ENCODE data around the gene PACRG. TPM values are rescaled to one million over a fixed set of nuclear protein-coding genes. Genes with fewer than 3 reads are reported as not detected.

The PACRG gene
- total and polyA plus RNA-seq, 10 of the 15 experiments (the other 5 are each of a cell fraction or from before 2014, with no cell fraction given) = not detected

GRCh38 chr6:163239572-163240340 is 512.0 kb downstream of the PACRG start (continued):
- TF ChIP-seq CHD4 (IDR thresholded peaks at IDR 0.05) (no peak), SUPT20H (IDR thresholded peaks at IDR 0.05; ENCODE audit: borderline replicate concordance, control insufficient read depth, low read depth, low read length) (no peak)
- TF ChIP-seq, protein P1, sequence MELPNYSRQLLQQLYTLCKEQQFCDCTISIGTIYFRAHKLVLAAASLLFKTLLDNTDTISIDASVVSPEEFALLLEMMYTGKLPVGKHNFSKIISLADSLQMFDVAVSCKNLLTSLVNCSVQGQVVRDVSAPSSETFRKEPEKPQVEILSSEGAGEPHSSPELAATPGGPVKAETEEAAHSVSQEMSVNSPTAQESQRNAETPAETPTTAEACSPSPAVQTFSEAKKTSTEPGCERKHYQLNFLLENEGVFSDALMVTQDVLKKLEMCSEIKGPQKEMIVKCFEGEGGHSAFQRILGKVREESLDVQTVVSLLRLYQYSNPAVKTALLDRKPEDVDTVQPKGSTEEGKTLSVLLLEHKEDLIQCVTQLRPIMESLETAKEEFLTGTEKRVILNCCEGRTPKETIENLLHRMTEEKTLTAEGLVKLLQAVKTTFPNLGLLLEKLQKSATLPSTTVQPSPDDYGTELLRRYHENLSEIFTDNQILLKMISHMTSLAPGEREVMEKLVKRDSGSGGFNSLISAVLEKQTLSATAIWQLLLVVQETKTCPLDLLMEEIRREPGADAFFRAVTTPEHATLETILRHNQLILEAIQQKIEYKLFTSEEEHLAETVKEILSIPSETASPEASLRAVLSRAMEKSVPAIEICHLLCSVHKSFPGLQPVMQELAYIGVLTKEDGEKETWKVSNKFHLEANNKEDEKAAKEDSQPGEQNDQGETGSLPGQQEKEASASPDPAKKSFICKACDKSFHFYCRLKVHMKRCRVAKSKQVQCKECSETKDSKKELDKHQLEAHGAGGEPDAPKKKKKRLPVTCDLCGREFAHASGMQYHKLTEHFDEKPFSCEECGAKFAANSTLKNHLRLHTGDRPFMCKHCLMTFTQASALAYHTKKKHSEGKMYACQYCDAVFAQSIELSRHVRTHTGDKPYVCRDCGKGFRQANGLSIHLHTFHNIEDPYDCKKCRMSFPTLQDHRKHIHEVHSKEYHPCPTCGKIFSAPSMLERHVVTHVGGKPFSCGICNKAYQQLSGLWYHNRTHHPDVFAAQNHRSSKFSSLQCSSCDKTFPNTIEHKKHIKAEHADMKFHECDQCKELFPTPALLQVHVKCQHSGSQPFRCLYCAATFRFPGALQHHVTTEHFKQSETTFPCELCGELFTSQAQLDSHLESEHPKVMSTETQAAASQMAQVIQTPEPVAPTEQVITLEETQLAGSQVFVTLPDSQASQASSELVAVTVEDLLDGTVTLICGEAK (IDR thresholded peaks at IDR 0.05; ENCODE audit: borderline replicate concordance) = no peak

DNA sequence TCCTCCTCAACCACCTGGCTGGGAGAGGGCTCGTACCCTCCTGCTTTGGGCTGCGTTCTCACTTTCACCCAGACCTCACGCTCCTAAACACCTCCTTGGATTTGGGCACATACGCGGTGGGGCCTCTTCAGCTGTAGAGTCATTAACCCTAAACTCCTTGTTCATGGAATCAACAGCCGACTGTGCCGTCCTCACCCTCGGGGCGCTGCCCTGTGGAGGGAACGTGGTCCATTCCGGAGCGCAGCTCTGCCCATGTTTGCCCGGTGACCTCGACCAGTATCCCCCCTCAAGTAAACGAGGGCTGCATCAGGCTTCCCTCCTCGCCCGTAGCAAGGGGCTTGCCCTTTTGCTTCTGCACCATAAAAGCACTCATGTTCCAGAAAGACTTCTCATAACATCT is 512.8 kb downstream of the PACRG start:
- Histone ChIP-seq H4K20me1 (ENCODE audit: control insufficient read depth, insufficient read depth) (no peaks in the 10 kb centered on the region), H3K4me3 (no peak overlapping the region), H2AFZ (ENCODE audit: control insufficient read depth, low read depth, low read length) (no peak overlapping the region), H3K9ac (ENCODE audit: control insufficient read depth, insufficient read depth, low read length) (no peak overlapping the region), H3K9me3 (replicated peaks; ENCODE audit: control insufficient read depth, insufficient read depth, low read length) (no peaks in the 10 kb centered on the region), H3K27me3 (replicated peaks in 1 of 2; ENCODE audit: control insufficient read depth in 2 of 2, insufficient read depth in 2 of 2, low read length in 1 of 2) (no peaks in the 10 kb centered on the region; a peak in 1 of 4 replicates), H3K4me1 (ENCODE audit: control insufficient read depth, insufficient read depth, low read length) (no peaks in the 10 kb centered on the region), H3K27ac (ENCODE audit: control insufficient read depth, insufficient read depth) (no peak overlapping the region), H3K4me2 (ENCODE audit: control insufficient read depth, insufficient read depth) (no peak overlapping the region), H3K36me3 (ENCODE audit: control insufficient read depth in 2 of 2, insufficient read depth in 2 of 2, low read length in 1 of 2) (no peaks in the 10 kb centered on the region), H3K79me2 (ENCODE audit: control insufficient read depth, insufficient read depth, low read length) (no peaks in the 10 kb centered on the region)
- CTCF ChIA-PET = no interaction called here
- BruUV-seq (replicated peaks) = no TSS peak
- RAD21 ChIA-PET (ENCODE audit: unreplicated experiment) = no interaction called here
- ATAC-seq (no peak), FAIRE-seq (no peak), DNase-seq (ENCODE audit: low read depth, low spot score) (no peak)
- SMC1A ChIA-PET (ENCODE audit: uncharacterized antibody, unreplicated experiment) = no interaction called here
- WGBS (ENCODE audit: insufficient coverage, insufficient replicate concordance, low lambda C conversion rate, missing lambda C conversion rate) = 55% methylated on average over 17 of the region's 17 CpGs
- intact Hi-C loops (cut with micrococcal nuclease; ENCODE audit: unreplicated experiment) = no loop called here
- TF ChIP-seq ATF7 (IDR thresholded peaks at IDR 0.05; ENCODE audit: low read depth) = no peak
- in situ Hi-C loops (cut with MboI) = no loop called here
- POLR2A ChIA-PET = no interaction called here
